ENCODE data around the gene CDH24. TPM values are rescaled to one million over a fixed set of nuclear protein-coding genes. Genes with fewer than 3 reads are reported as not detected.

Gene CDH24
- total and polyA plus RNA-seq, 10 of the 15 experiments (the other 5 are each of a cell fraction or from before 2014, with no cell fraction given), result 0.10 to 1.5 (median 0.45) TPM; not detected in 2

GRCh38 chr14:23068789-23069412, 11.6 kb upstream of the CDH24 start (continued):
- TF ChIP-seq BCLAF1 (IDR thresholded peaks at IDR 0.05), result no peak
- no peak for TF ChIP-seq NFXL1 (IDR thresholded peaks at IDR 0.05; ENCODE audit: borderline replicate concordance)
- no peak for TF ChIP-seq SUPT20H (IDR thresholded peaks at IDR 0.05; ENCODE audit: borderline replicate concordance, control insufficient read depth, low read depth, low read length)
- no peak for TF ChIP-seq CBX3 (IDR thresholded peaks at IDR 0.05; ENCODE audit: borderline replicate concordance, low read depth)
- 0 out of 2 replicates have a peak, but pooled peaks have one; percentile 25 for TF ChIP-seq POLR2AphosphoS5 (IDR thresholded peaks at IDR 0.05; ENCODE audit: low read length)
- no peak for TF ChIP-seq SIN3A (IDR thresholded peaks at IDR 0.05; ENCODE audit: low read depth, low read length)
- no peak for TF ChIP-seq MEF2B (IDR thresholded peaks at IDR 0.05; ENCODE audit: partially characterized antibody, poor library complexity, severe bottlenecking)
- no peak for TF ChIP-seq GABPA (IDR thresholded peaks at IDR 0.05; ENCODE audit: low read depth)
- TF ChIP-seq NKRF (conservative IDR thresholded peaks at IDR 0.05), result no peak
- TF ChIP-seq RUNX3 (IDR thresholded peaks at IDR 0.05; ENCODE audit: low read length), result peak; percentile 51; the same call in 1 of the 2 replicates
- TF ChIP-seq RB1 (IDR thresholded peaks at IDR 0.05; ENCODE audit: borderline replicate concordance), result peak; percentile 91; the same call in 1 of the 2 replicates
- TF ChIP-seq POLR2A (IDR thresholded peaks at IDR 0.05; ENCODE audit: low read depth, low read length), result no peak
- peak; percentile 57; the same call in 1 of the 2 replicates for TF ChIP-seq FOXM1 (IDR thresholded peaks at IDR 0.05; ENCODE audit: low read depth, low read length)
- no peak for TF ChIP-seq TBL1XR1 (IDR thresholded peaks at IDR 0.05; ENCODE audit: low read depth, low read length)
- no peak for TF ChIP-seq REST (IDR thresholded peaks at IDR 0.05; ENCODE audit: low read depth, low read length)
- TF ChIP-seq BACH1 (IDR thresholded peaks at IDR 0.05; ENCODE audit: borderline replicate concordance), result no peak
- no peak for TF ChIP-seq IRF3 (IDR thresholded peaks at IDR 0.05)
- TF ChIP-seq HDGF (IDR thresholded peaks at IDR 0.05), result 0 out of 2 replicates have a peak, but pooled peaks have one; percentile 61
- TF ChIP-seq SMAD5 (IDR thresholded peaks at IDR 0.05; ENCODE audit: low read depth), result 0 out of 2 replicates have a peak, but pooled peaks have one; percentile 34
- no peak for TF ChIP-seq USF2 (IDR thresholded peaks at IDR 0.05; ENCODE audit: borderline replicate concordance, low read depth, low read length)
